Astrocyte of the cerebellum (primary cell): ENCODE measurements around the gene TFDP2.

ENCODE experiments used
- DNase-seq: peaks from one replicate; pipeline ENCODE4 v3.0.0-alpha.2; 2011; ENCODE audit warnings: low read depth
- H3K4me3 ChIP-seq: 2 replicates; pipeline ENCODE4 v1.5.1; 2011; ENCODE audit warnings: mild to moderate bottlenecking, low read depth, low read length, moderate library complexity
- in situ Hi-C: cut with HindIII; loops from 2 replicates; pipeline ENCODE4 v1.10.0; 2017; ENCODE audit warnings: low sequenced_read_pairs
- TF ChIP-seq, protein P1 (sequence below): IDR thresholded peaks from 2 replicates; pipeline ENCODE4 v1.5.1; 2012; ENCODE audit warnings: low read length, low read depth, moderate library complexity, mild to moderate bottlenecking; ENCODE audit errors: missing control alignments

TFDP2 gene

DNA sequence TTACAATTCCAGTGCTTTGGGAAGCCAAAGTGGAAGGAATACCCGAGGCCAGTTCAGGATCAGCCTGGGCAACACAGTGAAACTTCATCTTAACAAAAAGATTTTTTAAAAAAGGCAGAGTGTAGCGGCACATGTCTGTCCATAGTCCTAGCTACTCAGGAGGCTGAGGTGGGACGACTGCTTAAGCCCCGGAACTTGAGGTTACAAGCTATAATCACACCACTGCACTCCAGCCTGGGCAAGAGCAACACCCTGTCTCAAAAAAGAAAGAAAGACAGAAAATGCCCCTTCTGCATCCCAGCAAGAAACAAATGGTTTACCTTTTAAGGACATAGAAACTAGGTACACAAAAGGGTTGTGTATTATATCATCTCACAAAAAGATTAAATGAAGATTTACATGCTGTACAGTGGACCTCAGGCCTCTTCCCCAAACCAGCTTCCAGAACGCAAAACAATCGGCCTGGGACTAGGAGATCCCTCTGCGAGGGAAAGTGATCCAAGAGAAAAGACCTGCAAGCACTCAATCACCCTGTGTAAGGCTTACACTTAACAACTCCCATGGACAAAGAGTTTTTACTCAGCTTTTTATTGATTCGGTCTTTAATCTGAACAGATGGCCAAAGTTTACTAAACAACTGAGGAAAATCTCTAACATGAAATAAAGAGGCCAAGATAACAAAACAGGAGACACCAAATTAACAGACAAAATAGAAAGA is 21.2 kb downstream of the TFDP2 start:
- in situ Hi-C loops = no loop called here
- DNase-seq = no peak
- no peak overlapping the region for H3K4me3 ChIP-seq
- TF ChIP-seq, protein P1, sequence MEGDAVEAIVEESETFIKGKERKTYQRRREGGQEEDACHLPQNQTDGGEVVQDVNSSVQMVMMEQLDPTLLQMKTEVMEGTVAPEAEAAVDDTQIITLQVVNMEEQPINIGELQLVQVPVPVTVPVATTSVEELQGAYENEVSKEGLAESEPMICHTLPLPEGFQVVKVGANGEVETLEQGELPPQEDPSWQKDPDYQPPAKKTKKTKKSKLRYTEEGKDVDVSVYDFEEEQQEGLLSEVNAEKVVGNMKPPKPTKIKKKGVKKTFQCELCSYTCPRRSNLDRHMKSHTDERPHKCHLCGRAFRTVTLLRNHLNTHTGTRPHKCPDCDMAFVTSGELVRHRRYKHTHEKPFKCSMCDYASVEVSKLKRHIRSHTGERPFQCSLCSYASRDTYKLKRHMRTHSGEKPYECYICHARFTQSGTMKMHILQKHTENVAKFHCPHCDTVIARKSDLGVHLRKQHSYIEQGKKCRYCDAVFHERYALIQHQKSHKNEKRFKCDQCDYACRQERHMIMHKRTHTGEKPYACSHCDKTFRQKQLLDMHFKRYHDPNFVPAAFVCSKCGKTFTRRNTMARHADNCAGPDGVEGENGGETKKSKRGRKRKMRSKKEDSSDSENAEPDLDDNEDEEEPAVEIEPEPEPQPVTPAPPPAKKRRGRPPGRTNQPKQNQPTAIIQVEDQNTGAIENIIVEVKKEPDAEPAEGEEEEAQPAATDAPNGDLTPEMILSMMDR = no peak

DNA sequence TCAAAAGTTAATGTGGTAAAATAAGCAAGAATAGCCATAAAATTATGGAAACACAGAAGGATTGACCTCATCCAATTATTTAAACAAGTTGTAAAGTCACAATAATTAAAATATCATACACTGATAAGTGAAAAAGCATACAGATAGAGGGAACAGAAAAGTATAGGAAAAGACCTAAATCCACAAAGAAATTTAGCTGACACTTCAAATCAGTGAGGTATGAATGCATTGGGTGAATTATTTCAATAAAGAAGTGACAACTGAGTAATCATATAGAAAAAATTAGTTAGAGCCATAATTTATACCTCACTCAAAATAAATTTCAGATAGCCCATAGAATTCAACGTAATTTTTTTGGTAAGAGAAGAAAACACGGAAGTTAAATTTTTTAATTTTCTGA is 25.1 kb downstream of the TFDP2 start:
- in situ Hi-C loops = no loop called here
- no peak overlapping the region for H3K4me3 ChIP-seq
- TF ChIP-seq, protein P1 = no peak
- no peak for DNase-seq

- TF ChIP-seq, protein P1 = no peak
- no peak for DNase-seq
- H3K4me3 ChIP-seq = no peak overlapping the region
- in situ Hi-C loops = no loop called here
Observed at GRCh38 chr3:142120707-142121106, 28.6 kb downstream of the TFDP2 start.

DNA sequence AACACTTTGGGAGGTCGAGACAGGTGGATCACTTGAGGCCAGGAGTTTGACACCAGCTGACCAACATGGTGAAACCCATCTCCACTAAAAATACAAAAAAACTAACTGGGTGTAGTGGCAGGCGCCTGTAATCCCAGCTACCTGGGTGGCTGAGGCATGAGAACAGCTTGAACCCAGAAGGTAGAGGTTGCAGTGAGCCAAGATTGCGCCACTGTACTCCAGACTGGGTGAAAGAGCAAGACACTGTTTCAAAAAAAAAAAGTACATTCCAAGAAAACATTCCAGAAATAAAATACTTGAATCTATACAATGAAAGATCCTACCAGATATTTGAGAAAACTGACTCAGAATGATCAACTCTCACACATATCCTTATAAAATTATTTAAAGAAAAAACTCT is 30.4 kb downstream of the TFDP2 start:
- DNase-seq = no peak
- in situ Hi-C loops = no loop called here
- H3K4me3 ChIP-seq = no peak overlapping the region
- TF ChIP-seq, protein P1 = no peak

DNA sequence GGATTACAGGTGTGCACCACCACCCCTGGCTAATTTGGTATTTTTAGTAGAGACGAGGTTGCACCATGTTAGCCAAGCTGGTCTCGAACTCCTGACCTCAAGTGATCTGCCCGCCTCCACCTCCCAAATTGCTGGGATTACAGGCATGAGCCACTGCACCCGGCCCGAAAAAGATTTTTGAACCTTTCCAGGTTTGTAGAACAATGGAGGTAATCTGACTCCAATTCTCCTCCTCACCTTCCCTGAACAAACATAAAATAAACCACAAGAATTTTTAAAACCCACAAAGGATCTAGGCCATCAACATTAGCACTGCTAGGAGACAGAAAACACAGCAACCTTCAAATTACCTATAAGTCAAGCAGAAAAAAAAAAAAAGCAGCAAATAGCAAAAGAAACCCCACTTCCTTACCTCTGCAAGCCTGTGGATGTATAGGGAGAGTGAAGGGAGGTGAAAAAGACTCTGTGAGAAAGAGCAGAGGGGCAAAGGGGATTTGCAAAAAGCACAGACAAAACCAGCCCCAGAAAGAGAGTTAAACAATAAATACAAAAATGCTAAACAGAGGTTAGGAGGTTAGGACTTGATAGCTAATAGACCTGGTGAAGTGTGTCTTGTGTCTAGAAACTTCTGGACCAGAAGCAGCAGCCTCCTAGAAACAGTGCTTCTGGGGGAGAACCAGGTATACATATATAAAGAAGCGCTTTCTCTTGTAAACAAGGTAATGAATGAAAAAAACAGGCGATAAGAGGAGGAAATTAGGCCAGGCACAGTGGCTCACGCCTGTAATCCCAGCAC is 32.1 kb downstream of the TFDP2 start:
- in situ Hi-C loops = no loop called here
- TF ChIP-seq, protein P1 = no peak
- DNase-seq = peak; percentile 63
- no peak overlapping the region for H3K4me3 ChIP-seq

DNA sequence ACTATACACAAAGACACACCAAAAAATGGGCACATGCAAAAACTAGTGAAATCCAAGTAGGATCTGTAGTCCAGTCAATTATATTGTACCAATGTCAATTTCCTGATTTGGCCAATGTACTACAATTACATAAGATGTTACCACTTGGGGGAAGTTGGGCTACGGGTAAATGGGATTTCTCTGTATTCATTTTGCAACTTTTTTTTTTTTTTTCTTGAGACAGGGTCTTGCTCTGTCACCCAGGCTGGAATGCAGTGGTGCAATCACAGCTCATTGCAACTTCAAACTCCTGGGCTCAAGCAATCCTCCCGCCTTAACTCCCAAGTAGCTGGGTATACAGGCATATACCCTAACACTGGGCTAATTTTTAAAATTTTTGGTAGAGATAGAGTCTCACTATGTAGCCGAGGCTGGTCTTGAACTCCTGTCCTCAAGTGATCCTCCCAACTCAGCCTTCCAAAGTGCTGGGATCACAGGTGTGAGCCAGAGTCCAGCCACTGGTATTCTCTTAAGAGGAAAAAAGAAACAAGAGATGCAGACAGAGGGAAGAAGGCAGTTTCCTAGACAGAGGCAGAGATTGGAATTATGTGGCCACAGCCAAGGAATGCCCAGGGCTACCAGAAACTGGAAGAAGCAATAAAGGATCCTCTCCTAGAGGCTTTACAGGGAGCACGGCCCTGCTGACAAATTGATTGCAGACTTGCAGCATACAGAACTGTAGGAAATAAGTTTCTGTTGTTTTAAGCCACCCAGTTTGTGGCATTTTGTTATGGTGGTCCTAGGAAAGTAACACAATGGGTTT is 33.3 kb downstream of the TFDP2 start:
- TF ChIP-seq, protein P1 = no peak
- in situ Hi-C loops = no loop called here
- no peak for DNase-seq
- H3K4me3 ChIP-seq = no peak overlapping the region
